Fibroblast of lung (primary cell): ENCODE measurements around the gene GPR62.

Experiments
- EZH2 ChIP-seq: IDR thresholded peaks from 2 replicates; pipeline ENCODE4 v1.5.1; 2012; ENCODE audit warnings: low read length, control low read depth, mild to moderate bottlenecking; ENCODE audit errors: missing control alignments
- TF ChIP-seq, protein P1 (sequence below), 2 donors: IDR thresholded peaks in 1 of 2; conservative IDR thresholded peaks in 1 of 2; 1 replicate in 1 of 2; 2 replicates in 1 of 2; pipeline ENCODE4 v1.5.1; 2011 to 2012; ENCODE audit warnings: low read length in 2 of 2, control low read depth in 1 of 2, inconsistent platforms in 1 of 2, low read depth in 1 of 2, mild to moderate bottlenecking in 1 of 2

DNA sequence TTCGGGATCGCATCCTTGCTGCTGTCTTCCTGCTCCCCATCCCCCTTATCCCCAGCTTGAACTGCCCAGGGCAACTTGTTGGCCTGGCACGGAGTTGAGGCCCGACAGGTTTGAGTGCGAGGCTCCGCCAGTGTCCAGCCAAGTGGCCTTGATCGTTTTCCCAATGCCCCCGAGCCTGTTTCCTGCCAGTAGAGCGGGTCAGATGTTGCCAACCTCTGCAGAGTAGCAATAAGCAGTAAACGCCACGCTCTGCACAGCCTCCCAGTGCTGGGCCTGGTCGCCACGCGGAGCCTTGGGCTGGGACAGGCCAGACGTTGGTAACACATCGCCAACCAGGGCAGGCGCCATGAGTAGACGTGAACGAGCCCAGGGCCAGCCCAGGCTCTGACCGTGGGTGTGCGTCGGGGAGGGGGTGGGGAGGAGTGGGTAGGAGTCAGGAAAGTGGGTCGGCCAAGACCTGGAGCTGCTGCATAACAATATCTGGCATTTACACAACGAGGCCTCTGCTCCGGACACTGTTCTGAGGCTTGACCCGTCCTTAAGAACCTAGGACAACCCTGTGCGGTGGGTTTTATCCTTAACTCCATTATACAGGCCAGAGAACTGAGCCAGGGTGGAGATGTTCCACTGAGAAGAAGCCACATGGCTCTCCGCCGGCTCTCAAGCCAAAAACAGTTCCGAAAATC, 19.2 kb downstream of the GPR62 start:
- TF ChIP-seq, protein P1, sequence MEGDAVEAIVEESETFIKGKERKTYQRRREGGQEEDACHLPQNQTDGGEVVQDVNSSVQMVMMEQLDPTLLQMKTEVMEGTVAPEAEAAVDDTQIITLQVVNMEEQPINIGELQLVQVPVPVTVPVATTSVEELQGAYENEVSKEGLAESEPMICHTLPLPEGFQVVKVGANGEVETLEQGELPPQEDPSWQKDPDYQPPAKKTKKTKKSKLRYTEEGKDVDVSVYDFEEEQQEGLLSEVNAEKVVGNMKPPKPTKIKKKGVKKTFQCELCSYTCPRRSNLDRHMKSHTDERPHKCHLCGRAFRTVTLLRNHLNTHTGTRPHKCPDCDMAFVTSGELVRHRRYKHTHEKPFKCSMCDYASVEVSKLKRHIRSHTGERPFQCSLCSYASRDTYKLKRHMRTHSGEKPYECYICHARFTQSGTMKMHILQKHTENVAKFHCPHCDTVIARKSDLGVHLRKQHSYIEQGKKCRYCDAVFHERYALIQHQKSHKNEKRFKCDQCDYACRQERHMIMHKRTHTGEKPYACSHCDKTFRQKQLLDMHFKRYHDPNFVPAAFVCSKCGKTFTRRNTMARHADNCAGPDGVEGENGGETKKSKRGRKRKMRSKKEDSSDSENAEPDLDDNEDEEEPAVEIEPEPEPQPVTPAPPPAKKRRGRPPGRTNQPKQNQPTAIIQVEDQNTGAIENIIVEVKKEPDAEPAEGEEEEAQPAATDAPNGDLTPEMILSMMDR (conservative IDR thresholded peaks at IDR 0.05 in 1 of 2, IDR thresholded peaks at IDR 0.05 in 1 of 2; ENCODE audit: low read depth in 1 of 2, low read length in 2 of 2): no peak
- no peak for TF ChIP-seq EZH2
